ENCODE measurements around the gene HERC5.

DNA sequence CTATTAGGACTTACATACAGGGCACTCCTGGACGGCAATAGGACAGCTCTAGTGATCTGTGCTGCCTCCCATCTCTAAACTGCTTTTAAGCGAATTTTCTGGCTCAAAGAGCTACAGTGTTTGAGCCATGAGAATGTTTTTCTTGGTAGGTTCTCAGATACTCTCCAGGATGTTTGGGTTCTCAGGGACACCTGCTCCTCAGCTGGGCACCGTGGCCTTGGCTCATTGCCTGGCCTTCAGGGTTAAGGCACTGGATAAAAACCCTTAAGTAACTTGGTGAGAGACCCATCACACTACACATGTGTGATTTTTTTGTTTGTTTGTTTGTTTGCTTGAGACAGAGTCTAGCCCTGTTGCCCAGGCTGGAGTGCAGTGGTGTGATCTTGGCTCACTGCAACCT lies 38.5 kb upstream of the HERC5 start:
- TF ChIP-seq, protein P1, sequence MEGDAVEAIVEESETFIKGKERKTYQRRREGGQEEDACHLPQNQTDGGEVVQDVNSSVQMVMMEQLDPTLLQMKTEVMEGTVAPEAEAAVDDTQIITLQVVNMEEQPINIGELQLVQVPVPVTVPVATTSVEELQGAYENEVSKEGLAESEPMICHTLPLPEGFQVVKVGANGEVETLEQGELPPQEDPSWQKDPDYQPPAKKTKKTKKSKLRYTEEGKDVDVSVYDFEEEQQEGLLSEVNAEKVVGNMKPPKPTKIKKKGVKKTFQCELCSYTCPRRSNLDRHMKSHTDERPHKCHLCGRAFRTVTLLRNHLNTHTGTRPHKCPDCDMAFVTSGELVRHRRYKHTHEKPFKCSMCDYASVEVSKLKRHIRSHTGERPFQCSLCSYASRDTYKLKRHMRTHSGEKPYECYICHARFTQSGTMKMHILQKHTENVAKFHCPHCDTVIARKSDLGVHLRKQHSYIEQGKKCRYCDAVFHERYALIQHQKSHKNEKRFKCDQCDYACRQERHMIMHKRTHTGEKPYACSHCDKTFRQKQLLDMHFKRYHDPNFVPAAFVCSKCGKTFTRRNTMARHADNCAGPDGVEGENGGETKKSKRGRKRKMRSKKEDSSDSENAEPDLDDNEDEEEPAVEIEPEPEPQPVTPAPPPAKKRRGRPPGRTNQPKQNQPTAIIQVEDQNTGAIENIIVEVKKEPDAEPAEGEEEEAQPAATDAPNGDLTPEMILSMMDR (IDR thresholded peaks at IDR 0.05 in 4 of 5, conservative IDR thresholded peaks at IDR 0.05 in 1 of 5) = no peak
- TF ChIP-seq POLR2A (IDR thresholded peaks at IDR 0.05) = no peak

Measured in gastrocnemius medialis (tissue), 4 donors.